HG03095 (cell line): ENCODE results near the gene ATG13.

ENCODE experiments used
- ATAC-seq: cut with Tn5 transposase; IDR thresholded peaks from one replicate; pipeline ENCODE4 v1.9.1; 2021; ENCODE audit warnings: moderate library complexity; ENCODE audit not compliant: unreplicated experiment

ATG13 gene

GRCh38 chr11:46722566-46723358 is 105.4 kb downstream of the ATG13 start:
- no peak for ATAC-seq

DNA sequence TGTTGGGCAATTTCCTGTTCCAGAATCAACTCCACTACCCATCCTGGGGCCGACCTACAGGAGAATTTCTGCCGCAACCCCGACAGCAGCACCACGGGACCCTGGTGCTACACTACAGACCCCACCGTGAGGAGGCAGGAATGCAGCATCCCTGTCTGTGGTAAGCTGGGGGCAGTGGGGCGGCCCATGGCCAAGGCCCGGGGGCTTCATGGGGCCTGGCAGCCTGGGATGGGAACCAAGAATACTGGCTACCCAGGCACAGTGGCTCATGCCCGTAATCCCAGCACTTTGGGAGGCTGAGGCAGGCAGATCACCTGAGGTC is 106.0 kb downstream of the ATG13 start:
- no peak for ATAC-seq

DNA sequence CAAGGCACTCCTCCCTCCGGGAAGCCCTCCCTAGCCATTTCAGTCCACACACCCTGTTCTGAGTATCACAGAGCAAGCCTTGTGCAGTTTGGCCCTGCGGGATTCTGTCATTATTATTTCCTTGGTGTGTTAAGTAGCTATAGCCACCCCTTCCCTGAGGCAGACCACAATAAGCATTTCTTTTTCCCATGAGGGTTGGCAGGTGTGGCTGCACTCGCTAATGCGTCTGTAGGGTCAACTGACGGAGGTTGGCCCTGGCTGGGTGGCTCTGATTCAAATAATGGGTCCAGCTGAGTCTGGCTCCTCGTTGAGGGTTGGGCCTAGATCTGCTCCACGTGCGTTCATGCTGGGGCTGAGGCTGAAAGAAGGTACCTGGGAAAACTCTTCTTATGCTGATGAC is 106.7 kb downstream of the ATG13 start:
- no peak for ATAC-seq
